Embryonic facial prominence (tissue), 1 donor: Measurements from ENCODE around the gene NDRG4.

Source experiments
- DNase-seq: peaks from one replicate; pipeline ENCODE4 v3.0.0-alpha.2; 2016; ENCODE audit errors: extremely low spot score

The NDRG4 gene

DNA sequence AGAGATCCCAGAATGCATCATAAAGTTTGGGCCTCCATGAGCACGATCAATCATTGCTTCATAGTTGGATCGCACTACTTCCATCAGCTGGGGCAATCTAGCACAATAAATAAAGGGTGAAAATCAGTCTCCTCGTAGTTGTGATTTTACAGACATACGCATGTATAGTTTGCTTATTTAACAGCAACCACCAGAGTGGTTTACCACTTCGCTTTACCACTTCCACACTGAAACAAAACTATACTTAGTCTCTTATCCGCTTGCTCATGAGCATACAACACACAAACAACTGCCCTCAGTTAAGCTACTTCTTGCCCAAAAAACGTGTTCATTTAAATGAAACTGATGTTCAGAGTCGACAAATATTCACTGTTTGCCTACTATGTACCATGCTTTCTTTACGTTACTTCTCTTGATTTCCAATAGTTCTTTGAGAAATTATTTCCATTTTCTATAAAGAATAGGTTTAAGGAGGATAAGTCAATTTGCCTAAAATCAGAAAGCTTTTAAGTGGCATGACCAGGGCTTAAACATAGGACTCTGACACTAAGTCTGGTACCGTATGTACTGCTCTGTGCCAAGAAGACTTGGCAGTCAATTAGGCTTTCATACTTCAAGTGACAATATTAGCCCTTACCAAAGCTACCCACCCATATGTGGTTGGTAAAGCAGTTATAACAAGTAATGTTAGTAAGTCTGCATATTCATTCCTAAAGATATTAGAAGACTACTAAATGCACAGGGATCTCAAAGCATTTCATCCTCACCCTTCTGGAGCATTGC lies 37.4 kb downstream of the NDRG4 start:
- no peak for DNase-seq

DNA sequence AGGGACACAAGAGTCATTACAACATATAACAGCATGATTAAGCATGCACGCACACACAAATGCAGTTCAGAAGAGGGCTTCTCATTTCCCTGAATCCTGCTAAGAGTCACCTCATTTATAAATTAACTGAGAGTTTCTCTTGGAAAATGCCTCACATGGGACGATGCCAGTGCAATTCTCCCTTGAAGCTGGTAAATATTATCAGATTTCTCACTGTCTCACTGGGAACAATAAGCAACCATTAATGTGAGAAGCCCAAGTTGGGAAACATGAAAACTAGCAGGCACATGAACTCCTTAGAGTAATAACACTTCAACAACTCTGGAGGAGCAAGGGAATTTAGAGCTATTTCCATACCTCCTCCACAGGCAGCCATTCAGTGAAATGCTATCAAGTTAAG lies 41.8 kb downstream of the NDRG4 start:
- DNase-seq: no peak

DNA sequence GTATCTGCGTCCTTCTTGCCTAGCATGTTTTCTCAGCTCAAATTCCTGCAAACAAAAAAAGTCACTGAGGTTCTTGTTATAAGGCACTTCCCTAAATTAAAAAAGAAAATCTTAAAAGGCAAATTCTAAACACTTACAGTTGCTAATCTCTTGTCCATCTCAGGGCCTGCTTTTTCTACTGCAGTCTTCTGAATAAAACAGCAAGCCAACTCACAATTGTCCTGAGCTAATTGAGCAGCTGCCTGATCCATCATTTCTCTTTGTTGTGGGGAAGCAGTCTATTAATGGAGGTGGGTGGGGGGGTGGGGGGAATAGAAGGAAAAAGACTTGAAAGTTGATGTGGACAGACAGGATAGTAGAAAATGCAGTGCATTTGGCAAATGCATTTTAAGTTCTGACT lies 42.3 kb downstream of the NDRG4 start:
- DNase-seq: no peak

DNA sequence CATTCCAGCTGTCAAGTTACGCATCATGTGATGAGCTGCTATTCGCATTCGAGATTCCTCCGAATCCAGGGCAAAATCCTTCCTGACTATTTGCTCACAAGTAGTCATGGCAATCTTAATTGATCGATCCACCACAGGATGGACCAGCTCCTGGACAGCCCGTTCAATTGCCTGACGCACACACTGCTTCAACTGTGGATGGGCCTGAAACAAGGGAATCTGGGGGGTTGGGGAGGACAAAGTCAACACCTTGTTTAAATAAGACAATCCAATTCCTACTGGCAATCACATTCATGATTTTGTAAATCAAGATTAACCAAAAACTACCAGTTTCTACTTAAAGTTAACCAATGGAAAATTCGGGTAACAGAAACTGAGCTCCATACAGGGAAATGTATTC lies 43.7 kb downstream of the NDRG4 start:
- no peak for DNase-seq

DNA sequence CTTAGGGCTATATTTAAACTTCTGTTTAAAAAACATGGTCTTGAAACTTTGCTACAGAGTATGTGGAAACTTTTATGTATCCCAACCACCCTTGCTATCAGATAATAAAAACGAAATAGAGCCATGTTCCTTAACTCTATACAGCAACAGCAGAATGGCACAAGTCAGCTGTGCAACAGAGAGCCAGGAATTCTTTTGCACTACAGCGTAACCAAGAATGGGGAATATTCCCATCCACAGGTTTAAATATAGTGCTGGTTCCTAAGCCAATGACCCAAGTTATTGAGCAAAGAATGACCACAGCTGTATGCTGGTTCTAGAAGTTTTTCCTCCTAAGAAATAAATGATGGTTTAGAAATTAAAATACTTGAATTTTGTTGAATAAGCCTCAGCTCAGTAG lies 48.4 kb downstream of the NDRG4 start:
- DNase-seq: no peak

DNA sequence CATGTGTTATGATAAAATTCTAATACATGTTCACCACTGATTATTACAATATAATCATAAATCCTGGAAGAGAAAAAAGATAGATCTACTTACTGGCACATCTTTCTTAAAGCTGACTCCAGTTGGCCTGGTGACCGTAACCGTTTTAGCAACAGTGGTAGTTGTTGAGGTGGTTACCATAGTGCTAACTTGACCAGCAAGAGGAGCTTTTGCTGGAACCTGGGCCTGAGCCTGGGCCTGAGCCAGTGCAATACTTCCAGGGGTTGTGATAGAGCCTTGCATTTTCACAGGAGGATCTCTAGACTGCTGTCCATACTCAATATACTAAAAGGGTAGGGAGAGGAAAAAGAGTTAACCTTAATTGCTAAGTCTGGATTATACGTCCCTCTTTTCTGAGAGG lies 51.6 kb downstream of the NDRG4 start:
- DNase-seq: no peak

DNA sequence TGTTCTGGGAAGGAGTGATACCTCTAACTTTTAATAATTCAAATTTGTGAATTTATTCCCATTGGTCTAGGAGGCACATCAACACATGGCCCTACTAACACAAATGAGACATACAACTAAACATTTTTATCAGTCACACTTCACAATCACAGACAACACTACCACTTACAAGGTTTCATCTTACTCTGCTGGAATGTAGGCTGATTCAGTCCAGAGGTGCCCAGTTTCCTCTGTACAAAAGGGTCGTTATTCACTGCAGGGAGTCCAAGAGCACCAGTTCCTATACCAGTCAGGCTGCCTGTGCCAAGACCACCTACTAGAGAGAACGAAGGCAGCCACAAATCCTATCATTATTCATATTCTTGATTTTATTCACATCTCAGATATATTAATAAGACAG lies 56.7 kb downstream of the NDRG4 start:
- DNase-seq: no peak
